Measurements from ENCODE around the gene FAM83B.

DNA sequence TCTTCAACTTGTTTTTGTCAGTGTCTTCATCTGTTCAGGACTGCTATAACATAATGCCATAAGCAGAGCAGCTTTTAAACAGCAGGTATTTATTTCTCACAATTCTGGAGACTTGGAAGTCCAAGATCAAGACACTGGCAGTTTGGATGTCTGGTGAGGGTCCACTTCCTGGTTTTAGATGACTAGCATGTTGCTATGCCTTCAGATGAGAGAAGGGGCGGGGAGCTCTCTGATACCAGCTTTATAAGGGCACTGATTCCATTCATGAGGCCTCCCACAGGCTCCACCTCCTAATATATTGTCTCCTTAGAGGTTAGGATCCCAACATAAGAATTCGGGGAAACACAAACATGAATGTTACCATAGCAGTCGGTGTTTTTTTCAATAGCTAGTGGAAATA is 52.9 kb downstream of the FAM83B start:
- TF ChIP-seq, protein P1, sequence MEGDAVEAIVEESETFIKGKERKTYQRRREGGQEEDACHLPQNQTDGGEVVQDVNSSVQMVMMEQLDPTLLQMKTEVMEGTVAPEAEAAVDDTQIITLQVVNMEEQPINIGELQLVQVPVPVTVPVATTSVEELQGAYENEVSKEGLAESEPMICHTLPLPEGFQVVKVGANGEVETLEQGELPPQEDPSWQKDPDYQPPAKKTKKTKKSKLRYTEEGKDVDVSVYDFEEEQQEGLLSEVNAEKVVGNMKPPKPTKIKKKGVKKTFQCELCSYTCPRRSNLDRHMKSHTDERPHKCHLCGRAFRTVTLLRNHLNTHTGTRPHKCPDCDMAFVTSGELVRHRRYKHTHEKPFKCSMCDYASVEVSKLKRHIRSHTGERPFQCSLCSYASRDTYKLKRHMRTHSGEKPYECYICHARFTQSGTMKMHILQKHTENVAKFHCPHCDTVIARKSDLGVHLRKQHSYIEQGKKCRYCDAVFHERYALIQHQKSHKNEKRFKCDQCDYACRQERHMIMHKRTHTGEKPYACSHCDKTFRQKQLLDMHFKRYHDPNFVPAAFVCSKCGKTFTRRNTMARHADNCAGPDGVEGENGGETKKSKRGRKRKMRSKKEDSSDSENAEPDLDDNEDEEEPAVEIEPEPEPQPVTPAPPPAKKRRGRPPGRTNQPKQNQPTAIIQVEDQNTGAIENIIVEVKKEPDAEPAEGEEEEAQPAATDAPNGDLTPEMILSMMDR (IDR thresholded peaks at IDR 0.05): no peak
- no peak for TF ChIP-seq MXI1 (IDR thresholded peaks at IDR 0.05; ENCODE audit: low read depth, low read length)
- TF ChIP-seq RFX5 (IDR thresholded peaks at IDR 0.05; ENCODE audit: low read length): no peak
- no peak for TF ChIP-seq RXRA (IDR thresholded peaks at IDR 0.05; ENCODE audit: borderline replicate concordance, low read depth)
- TF ChIP-seq, protein P2, sequence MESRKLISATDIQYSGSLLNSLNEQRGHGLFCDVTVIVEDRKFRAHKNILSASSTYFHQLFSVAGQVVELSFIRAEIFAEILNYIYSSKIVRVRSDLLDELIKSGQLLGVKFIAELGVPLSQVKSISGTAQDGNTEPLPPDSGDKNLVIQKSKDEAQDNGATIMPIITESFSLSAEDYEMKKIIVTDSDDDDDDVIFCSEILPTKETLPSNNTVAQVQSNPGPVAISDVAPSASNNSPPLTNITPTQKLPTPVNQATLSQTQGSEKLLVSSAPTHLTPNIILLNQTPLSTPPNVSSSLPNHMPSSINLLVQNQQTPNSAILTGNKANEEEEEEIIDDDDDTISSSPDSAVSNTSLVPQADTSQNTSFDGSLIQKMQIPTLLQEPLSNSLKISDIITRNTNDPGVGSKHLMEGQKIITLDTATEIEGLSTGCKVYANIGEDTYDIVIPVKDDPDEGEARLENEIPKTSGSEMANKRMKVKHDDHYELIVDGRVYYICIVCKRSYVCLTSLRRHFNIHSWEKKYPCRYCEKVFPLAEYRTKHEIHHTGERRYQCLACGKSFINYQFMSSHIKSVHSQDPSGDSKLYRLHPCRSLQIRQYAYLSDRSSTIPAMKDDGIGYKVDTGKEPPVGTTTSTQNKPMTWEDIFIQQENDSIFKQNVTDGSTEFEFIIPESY (IDR thresholded peaks at IDR 0.05; ENCODE audit: borderline replicate concordance, low read depth): no peak
- TF ChIP-seq EP300 (IDR thresholded peaks at IDR 0.05; ENCODE audit: borderline replicate concordance in 1 of 2, low read depth in 1 of 2, low read length in 1 of 2): no peak

All from SK-N-SH (cell line).